Smooth muscle cell (in vitro differentiated cells): ENCODE measurements around the gene MTAP. TPM values are rescaled to one million over a fixed set of nuclear protein-coding genes. Genes with fewer than 3 reads are reported as not detected.

Source experiments
- DNase-seq: peaks from one replicate; lab custom pipeline; 2025; ENCODE audit not compliant: unreplicated experiment; lab: John Stamatoyannopoulos, UW
- H2AFZ ChIP-seq: fragments of 200-600 bp; sonication (generic); 2 replicates; pipeline ENCODE4 v1.6.0; 2016; ENCODE audit warnings: antibody characterized with exemption, low read depth, mild to moderate bottlenecking
- H3F3A ChIP-seq: fragments of 200-600 bp; sonication (generic); 2 replicates; pipeline ENCODE4 v1.6.0; 2017; ENCODE audit warnings: antibody characterized with exemption, low read depth
- H3K27ac ChIP-seq: fragments of 200-600 bp; sonication (generic); 2 replicates; pipeline ENCODE4 v1.5.1; 2016; ENCODE audit warnings: low read depth, mild to moderate bottlenecking
- H3K27me3 ChIP-seq: fragments of 200-600 bp; sonication (generic); 2 replicates; pipeline ENCODE4 v1.6.1; 2016; ENCODE audit warnings: low read depth, mild to moderate bottlenecking
- H3K36me3 ChIP-seq: fragments of 200-600 bp; sonication (generic); 2 replicates; pipeline ENCODE4 v1.5.1; 2016; ENCODE audit warnings: low read depth
- H3K4me1 ChIP-seq: fragments of 200-600 bp; sonication (generic); 2 replicates; pipeline ENCODE4 v1.5.1; 2016; ENCODE audit warnings: low read depth
- H3K4me2 ChIP-seq: fragments of 200-600 bp; sonication (generic); 2 replicates; pipeline ENCODE4 v1.6.0; 2016; ENCODE audit warnings: mild to moderate bottlenecking
- H3K4me3 ChIP-seq: fragments of 200-600 bp; sonication (generic); 2 replicates; pipeline ENCODE4 v1.5.1; 2016; ENCODE audit warnings: mild to moderate bottlenecking
- H3K79me2 ChIP-seq: fragments of 200-600 bp; sonication (generic); 2 replicates; pipeline ENCODE4 v1.6.0; 2016; ENCODE audit warnings: low read depth, mild to moderate bottlenecking
- H3K9ac ChIP-seq: fragments of 200-600 bp; sonication (generic); 2 replicates; pipeline ENCODE4 v1.6.0; 2016; ENCODE audit warnings: low read depth
- H3K9me3 ChIP-seq: fragments of 200-600 bp; sonication (generic); replicated peaks from 2 replicates; pipeline ENCODE4 v1.5.1; 2016; ENCODE audit warnings: low read depth
- H4K20me1 ChIP-seq: fragments of 200-600 bp; sonication (generic); 2 replicates; pipeline ENCODE4 v1.6.0; 2016; ENCODE audit warnings: low read depth
- WGBS: methylation state at CpG from one replicate; pipeline ENCODE4 v1.1.7; 2016; ENCODE audit warnings: low lambda C conversion rate; 5-methylcytosine and 5-hydroxymethylcytosine counted together
- polyA plus RNA-seq: library from polyadenylated mRNA; unstranded; fragments of >200 nt; fragmentation: Nextera tagmentation; extraction: Ambion mirVana; gene quantifications from 2 replicates; pipeline ENCODE4 v1.2.1, GENCODE V29; 2016
- total RNA-seq: library from RNA; depleted of rRNA; stranded (reverse); fragments of >200 nt; gene quantifications from 2 replicates; pipeline ENCODE4 v1.2.3, GENCODE V29; 2014
- TF ChIP-seq, protein P1 (sequence below): fragments of 200-600 bp; sonication (generic); IDR thresholded peaks from 2 replicates; pipeline ENCODE4 v1.5.1; 2017; ENCODE audit warnings: borderline replicate concordance, mild to moderate bottlenecking, antibody characterized with exemption; ENCODE audit not compliant: insufficient read depth, poor library complexity, severe bottlenecking

Gene MTAP
- total and polyA plus RNA-seq, 2 experiments from 2014 or later = 19.1 to 39.6 TPM

DNA sequence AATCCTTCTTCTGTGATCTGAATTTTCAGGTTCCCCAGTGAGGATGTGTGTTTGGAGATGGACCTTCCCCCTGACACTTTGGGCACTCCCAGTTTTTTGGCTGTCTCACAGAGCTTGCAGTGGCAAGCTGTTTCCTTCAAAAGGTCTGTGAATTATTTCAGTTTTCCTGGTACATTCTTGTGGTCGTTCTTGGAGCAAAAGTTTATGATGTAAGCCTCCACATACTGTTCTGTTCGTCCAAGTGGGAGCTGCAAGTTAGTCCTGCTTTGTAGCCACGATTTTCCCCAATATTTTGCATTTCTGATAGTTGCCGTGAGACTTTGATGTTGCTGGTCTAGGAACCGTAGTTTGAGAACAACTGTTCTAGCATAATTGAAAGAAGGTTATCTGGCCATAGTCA, 88.3 kb downstream of the MTAP start:
- Histone ChIP-seq H3K9me3 (no peaks in the 10 kb centered on the region), H3K9ac (no peak overlapping the region), H3F3A (no peaks in the 10 kb centered on the region), H2AFZ (no peak overlapping the region), H3K4me1 (no peaks in the 10 kb centered on the region), H3K27ac (no peak overlapping the region), H4K20me1 (no peaks in the 10 kb centered on the region), H3K36me3 (no peaks in the 10 kb centered on the region), H3K79me2 (no peaks in the 10 kb centered on the region), H3K4me2 (no peak overlapping the region), H3K27me3 (no peaks in the 10 kb centered on the region), H3K4me3 (no peak overlapping the region)
- 93% methylated on average over 5 of the region's 5 CpGs for WGBS
- no peak for DNase-seq
- TF ChIP-seq, protein P1, sequence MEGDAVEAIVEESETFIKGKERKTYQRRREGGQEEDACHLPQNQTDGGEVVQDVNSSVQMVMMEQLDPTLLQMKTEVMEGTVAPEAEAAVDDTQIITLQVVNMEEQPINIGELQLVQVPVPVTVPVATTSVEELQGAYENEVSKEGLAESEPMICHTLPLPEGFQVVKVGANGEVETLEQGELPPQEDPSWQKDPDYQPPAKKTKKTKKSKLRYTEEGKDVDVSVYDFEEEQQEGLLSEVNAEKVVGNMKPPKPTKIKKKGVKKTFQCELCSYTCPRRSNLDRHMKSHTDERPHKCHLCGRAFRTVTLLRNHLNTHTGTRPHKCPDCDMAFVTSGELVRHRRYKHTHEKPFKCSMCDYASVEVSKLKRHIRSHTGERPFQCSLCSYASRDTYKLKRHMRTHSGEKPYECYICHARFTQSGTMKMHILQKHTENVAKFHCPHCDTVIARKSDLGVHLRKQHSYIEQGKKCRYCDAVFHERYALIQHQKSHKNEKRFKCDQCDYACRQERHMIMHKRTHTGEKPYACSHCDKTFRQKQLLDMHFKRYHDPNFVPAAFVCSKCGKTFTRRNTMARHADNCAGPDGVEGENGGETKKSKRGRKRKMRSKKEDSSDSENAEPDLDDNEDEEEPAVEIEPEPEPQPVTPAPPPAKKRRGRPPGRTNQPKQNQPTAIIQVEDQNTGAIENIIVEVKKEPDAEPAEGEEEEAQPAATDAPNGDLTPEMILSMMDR = no peak

DNA sequence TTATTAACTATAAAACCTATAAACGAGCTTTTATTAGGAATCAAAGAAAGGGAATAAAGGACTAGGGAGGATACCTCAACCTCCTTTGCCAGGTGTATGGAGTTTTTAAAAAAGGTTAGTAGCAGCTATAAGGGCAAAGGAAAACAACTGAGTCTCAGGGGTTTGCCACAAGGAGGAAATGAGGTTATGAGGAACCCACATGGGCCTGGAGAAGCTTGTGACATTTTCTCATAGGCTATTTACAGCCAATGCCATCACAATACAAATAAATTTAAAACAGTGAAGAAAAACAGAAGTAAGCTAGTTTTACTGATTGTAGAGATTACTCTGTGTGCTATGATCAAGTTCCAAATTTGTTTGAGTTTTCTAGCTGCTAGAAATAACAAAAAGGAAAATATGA, 99.1 kb downstream of the MTAP start:
- Histone ChIP-seq H3K27ac (no peak overlapping the region), H4K20me1 (no peaks in the 10 kb centered on the region), H3K27me3 (no peaks in the 10 kb centered on the region), H3K4me2 (no peak overlapping the region), H3K4me3 (no peak overlapping the region), H3K9me3 (no peaks in the 10 kb centered on the region), H3K4me1 (no peaks in the 10 kb centered on the region), H2AFZ (no peak overlapping the region), H3F3A (no peaks in the 10 kb centered on the region), H3K9ac (no peak overlapping the region), H3K79me2 (no peaks in the 10 kb centered on the region), H3K36me3 (no peaks in the 10 kb centered on the region)
- TF ChIP-seq, protein P1 = no peak
- WGBS = 96% methylated on average over 1 of the region's 1 CpG
- DNase-seq = no peak

DNA sequence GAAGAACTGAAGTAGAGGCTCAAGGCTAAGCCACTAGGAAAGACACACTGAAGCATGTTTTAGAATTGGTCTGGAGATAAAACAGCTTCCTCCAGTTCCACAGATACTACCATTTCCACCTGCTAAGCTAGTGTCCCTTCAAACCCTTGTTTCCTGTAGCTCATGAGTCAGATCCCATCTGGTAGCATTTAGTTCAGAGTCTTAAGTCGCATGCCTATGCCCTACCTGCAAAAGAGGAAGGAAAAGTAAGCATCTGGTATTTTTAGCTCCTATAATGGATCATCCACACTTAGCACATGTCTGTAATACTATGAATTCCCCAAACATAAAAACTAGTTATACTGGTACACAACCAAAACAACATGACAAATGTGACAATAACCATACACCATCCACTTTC, 99.7 kb downstream of the MTAP start:
- H3K4me2 ChIP-seq = no peak overlapping the region
- H3K27ac ChIP-seq = no peak overlapping the region
- no peak overlapping the region for H2AFZ ChIP-seq
- no peaks in the 10 kb centered on the region for H3F3A ChIP-seq
- H3K79me2 ChIP-seq = no peaks in the 10 kb centered on the region
- H4K20me1 ChIP-seq = no peaks in the 10 kb centered on the region
- H3K4me1 ChIP-seq = no peaks in the 10 kb centered on the region
- no peak overlapping the region for H3K9ac ChIP-seq
- H3K27me3 ChIP-seq = no peaks in the 10 kb centered on the region
- DNase-seq = no peak
- TF ChIP-seq, protein P1 = no peak
- H3K36me3 ChIP-seq = no peaks in the 10 kb centered on the region
- no peak overlapping the region for H3K4me3 ChIP-seq
- 88% methylated on average over 1 of the region's 1 CpG for WGBS
- H3K9me3 ChIP-seq = no peaks in the 10 kb centered on the region

DNA sequence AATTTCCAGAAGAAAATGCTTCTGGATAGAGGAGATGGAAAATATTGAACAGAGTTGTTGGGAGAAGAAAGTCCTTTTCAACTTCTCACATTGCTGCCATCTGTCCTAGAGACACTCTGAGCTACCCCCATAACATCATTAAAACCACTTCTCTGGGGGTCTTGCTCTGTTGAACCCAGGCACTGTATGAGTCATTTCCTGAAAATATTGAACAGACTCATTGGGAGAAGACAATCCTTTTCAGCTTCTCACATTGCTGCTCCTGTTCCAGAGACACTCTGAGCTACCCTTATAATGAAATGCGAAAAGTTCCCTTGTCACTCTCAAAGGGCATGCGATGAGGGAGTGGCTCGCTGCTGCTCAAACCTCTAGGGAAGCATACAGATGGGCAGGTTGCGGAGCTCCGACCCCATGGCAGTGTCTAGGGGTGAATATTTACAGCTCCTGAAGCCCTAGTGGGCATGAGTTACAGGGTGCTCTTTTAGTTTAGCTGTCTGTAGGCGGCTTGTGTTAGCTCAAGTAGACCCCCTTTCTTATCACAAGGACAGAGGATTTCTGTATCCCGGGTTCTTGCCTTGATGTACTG, 101.0 kb downstream of the MTAP start:
- Histone ChIP-seq H4K20me1 (no peaks in the 10 kb centered on the region), H3K9ac (no peak overlapping the region), H3K4me1 (no peaks in the 10 kb centered on the region), H3K4me2 (no peak overlapping the region), H3F3A (no peaks in the 10 kb centered on the region), H3K27ac (no peak overlapping the region), H3K27me3 (no peaks in the 10 kb centered on the region), H3K36me3 (peaks cover 4% of the 10 kb centered on the region), H3K9me3 (no peaks in the 10 kb centered on the region), H3K79me2 (no peaks in the 10 kb centered on the region), H2AFZ (no peak overlapping the region), H3K4me3 (no peak overlapping the region)
- no peak for DNase-seq
- TF ChIP-seq, protein P1 = no peak
- WGBS = 93% methylated on average over 7 of the region's 7 CpGs
